Ovary (tissue), 3 donors: ENCODE results near the gene SLC1A4.

Experiments used
- CTCF ChIP-seq, 3 donors: fragments of 450-650 bp in 2 of 3; fragments of 200-600 bp in 1 of 3; IDR thresholded peaks; one replicate each; pipeline versions ENCODE4 v1.5.1 to v1.8.0; 2016 to 2022; ENCODE audit warnings: antibody characterized with exemption in 3 of 3, mild to moderate bottlenecking in 1 of 3
- EP300 ChIP-seq: sonication (generic); formaldehyde crosslinking; IDR thresholded peaks from one replicate; pipeline ENCODE4 v1.6.1; 2017; ENCODE audit warnings: antibody characterized with exemption
- POLR2A ChIP-seq: fragments of 450-650 bp; IDR thresholded peaks from one replicate; pipeline ENCODE4 v1.6.1; 2017; ENCODE audit warnings: antibody characterized with exemption, mild to moderate bottlenecking, moderate library complexity
- donor health status: DM: no; HTN: no; CAD: no.

GRCh38 chr2:65050931-65051330 is 61.7 kb downstream of the SLC1A4 start:
- TF ChIP-seq EP300 (no peak), CTCF (IDR thresholded peaks at IDR 0.05) (no peak), POLR2A (no peak)
